K562 (cell line): ENCODE results near the gene TP53BP2. TPM values are rescaled to one million over a fixed set of nuclear protein-coding genes. Genes with fewer than 3 reads are reported as not detected.

Source experiments
- CBX2 ChIP-seq: fragments of 200-600 bp; sonication (generic); IDR thresholded peaks from one replicate; pipeline ENCODE4 v1.6.1; 2012; ENCODE audit warnings: mild to moderate bottlenecking, low read length, inconsistent platforms; ENCODE audit not compliant: insufficient read depth, poor library complexity, severe bottlenecking
- CC2D1A ChIP-seq: fragments of 450-650 bp; IDR thresholded peaks from 2 replicates; pipeline ENCODE4 v1.6.1; 2017; ENCODE audit warnings: mild to moderate bottlenecking
- CXXC5 ChIP-seq: fragments of 250-450 bp; sonication (Bioruptor Pico); IDR thresholded peaks from 2 replicates; pipeline ENCODE4 v1.8.0; 2022; ENCODE audit warnings: inconsistent platforms, mild to moderate bottlenecking, moderate library complexity
- ELF1 ChIP-seq: fragments of 200-800 bp; sonication (Bioruptor generic); IDR thresholded peaks from 2 replicates; pipeline ENCODE4 v1.6.1; 2016; ENCODE audit warnings: missing genetic modification characterization, missing compliant biosample characterization
- HDAC2 ChIP-seq: fragments of 450-650 bp; IDR thresholded peaks from 2 replicates; pipeline ENCODE4 v1.6.1; 2016; ENCODE audit warnings: mild to moderate bottlenecking
- LCOR ChIP-seq: sonication (generic); formaldehyde crosslinking; IDR thresholded peaks from 2 replicates; pipeline ENCODE4 v1.8.0; 2022; ENCODE audit warnings: mild to moderate bottlenecking, missing genetic modification reagents
- MTA1 ChIP-seq: fragments of 450-650 bp; IDR thresholded peaks from 2 replicates; pipeline ENCODE4 v1.6.1; 2017; ENCODE audit warnings: borderline replicate concordance
- MXI1 ChIP-seq: IDR thresholded peaks from 2 replicates; pipeline ENCODE4 v1.6.1; 2011; ENCODE audit warnings: low read depth, mild to moderate bottlenecking, improper control_type of control experiment, low read length
- MYC ChIP-seq, 2 experiments: fragments of 250-450 bp in 1 of 2; sonication (Bioruptor Pico) in 1 of 2; IDR thresholded peaks; 2 replicates each; pipeline versions ENCODE4 v1.5.1 to v1.6.1; 2012 to 2021; ENCODE audit warnings: low read depth in 2 of 2, borderline replicate concordance in 1 of 2, improper control_type of control experiment in 1 of 2, low read length in 1 of 2, mild to moderate bottlenecking in 1 of 2, moderate library complexity in 1 of 2
- NCOR1 ChIP-seq: fragments of 450-650 bp; IDR thresholded peaks from 2 replicates; pipeline ENCODE4 v1.6.1; 2016; ENCODE audit warnings: mild to moderate bottlenecking, moderate library complexity
- PRPF4 ChIP-seq: fragments of 200-400 bp; formaldehyde crosslinking; IDR thresholded peaks from one replicate; pipeline ENCODE4 v1.6.1; 2017; ENCODE audit warnings: low read length, low read depth, mild to moderate bottlenecking; ENCODE audit not compliant: insufficient read depth, poor library complexity, severe bottlenecking
- RBFOX2 ChIP-seq: fragments of 200-400 bp; formaldehyde crosslinking; IDR thresholded peaks from 2 replicates; pipeline ENCODE4 v1.6.1; 2017; ENCODE audit warnings: low read depth, mild to moderate bottlenecking, low read length, moderate library complexity
- RBM22 ChIP-seq: fragments of 200-400 bp; formaldehyde crosslinking; IDR thresholded peaks from 2 replicates; pipeline ENCODE4 v1.6.1; 2018; ENCODE audit warnings: low read length, low read depth; ENCODE audit not compliant: poor library complexity, severe bottlenecking
- RBM25 ChIP-seq: fragments of 200-400 bp; formaldehyde crosslinking; IDR thresholded peaks from 2 replicates; pipeline ENCODE4 v1.6.1; 2018; ENCODE audit warnings: low read length, low read depth, moderate library complexity; ENCODE audit not compliant: severe bottlenecking
- RERE ChIP-seq: sonication (generic); formaldehyde crosslinking; IDR thresholded peaks from 2 replicates; pipeline ENCODE4 v1.8.0; 2023; ENCODE audit warnings: missing genetic modification reagents, mild to moderate bottlenecking, borderline replicate concordance
- TAF9B ChIP-seq: fragments of 450-650 bp; IDR thresholded peaks from 2 replicates; pipeline ENCODE4 v1.6.1; 2018; ENCODE audit warnings: mild to moderate bottlenecking; ENCODE audit not compliant: partially characterized antibody
- TCF3 ChIP-seq: sonication (generic); formaldehyde crosslinking; IDR thresholded peaks from 2 replicates; pipeline ENCODE4 v1.4.0; 2020; ENCODE audit warnings: mild to moderate bottlenecking, missing genetic modification reagents
- ZBTB34 ChIP-seq: fragments of 250-450 bp; sonication (Bioruptor Pico); IDR thresholded peaks from 2 replicates; pipeline ENCODE4 v1.8.0; 2021; ENCODE audit warnings: mild to moderate bottlenecking, moderate library complexity
- ZNF165 ChIP-seq: fragments of 250-450 bp; sonication (Bioruptor Pico); IDR thresholded peaks from 2 replicates; pipeline ENCODE4 v1.4.0; 2020; ENCODE audit warnings: borderline replicate concordance
- ZNF644 ChIP-seq: fragments of 200-800 bp; sonication (Bioruptor generic); IDR thresholded peaks from 2 replicates; pipeline ENCODE4 v1.6.1; 2016; ENCODE audit warnings: low read depth, missing genetic modification characterization, missing compliant biosample characterization
- polyA plus RNA-seq, 8 experiments: library from polyadenylated mRNA; depleted of rRNA in 4 of 8; stranded (reverse) in 5 of 8; unstranded in 3 of 8; fragments of >200 nt; fragmentation: Nextera tagmentation in 2 of 8; fragmentation: Illumina TruSeq in 1 of 8; extraction: Ambion mirVana in 2 of 8; extraction: Trizol in 1 of 8; gene quantifications; 2 replicates each; pipeline versions ENCODE4 v1.2.1 to v1.2.3, GENCODE V29; 2011 to 2014; ENCODE audit warnings: inconsistent platforms in 1 of 8, missing spikeins in 1 of 8
- total RNA-seq, 7 experiments: library from RNA; depleted of rRNA in 6 of 7; stranded (reverse); fragments of >200 nt in 6 of 7; fragmentation: Illumina TruSeq in 2 of 7; extraction: Trizol in 2 of 7; gene quantifications; 2 replicates each; pipeline versions ENCODE4 v1.2.1 to v1.2.3, GENCODE V29; 2011 to 2021; ENCODE audit warnings: low replicate concordance in 1 of 7
- TF ChIP-seq, protein P1 (sequence below): sonication (generic); formaldehyde crosslinking; IDR thresholded peaks from 2 replicates; pipeline ENCODE4 v1.8.0; 2022; ENCODE audit warnings: mild to moderate bottlenecking, missing genetic modification reagents

TP53BP2 gene
- total and polyA plus RNA-seq, 9 of the 15 experiments (the other 6 are each of a cell fraction or from before 2014, with no cell fraction given) = 17.0 to 69.6 (median 40.1) TPM

GRCh38 chr1:223847781-223848345 is 2.1 kb upstream of the TP53BP2 start (continued):
- TF ChIP-seq PRPF4 = no peak
- no peak for TF ChIP-seq CBX2
- TF ChIP-seq CXXC5 (CRISPR knock-in tag) = 0 out of 2 replicates have a peak, but pooled peaks have one; percentile 52
- peak; percentile 62; the same call in 1 of the 2 replicates for TF ChIP-seq NCOR1
- 0 out of 2 replicates have a peak, but pooled peaks have one; percentile 21 for TF ChIP-seq MTA1
- no peak for TF ChIP-seq MYC (IDR thresholded peaks at IDR 0.05; ENCODE audit: low read depth, low read length)
- TF ChIP-seq MYC (CRISPR knock-in tag; IDR thresholded peaks at IDR 0.05; ENCODE audit: borderline replicate concordance, low read depth) = no peak
- TF ChIP-seq CC2D1A = no peak
- peak; percentile 84 for TF ChIP-seq LCOR (CRISPR knock-in tag)
- no peak for TF ChIP-seq RBM25
- TF ChIP-seq RERE (CRISPR knock-in tag) = no peak
- peak; percentile 44; the same call in 1 of the 2 replicates for TF ChIP-seq ELF1 (tag)
- no peak for TF ChIP-seq MXI1
- TF ChIP-seq ZNF644 (tag) = peak; percentile 88
- no peak for TF ChIP-seq TAF9B
- TF ChIP-seq, protein P1, sequence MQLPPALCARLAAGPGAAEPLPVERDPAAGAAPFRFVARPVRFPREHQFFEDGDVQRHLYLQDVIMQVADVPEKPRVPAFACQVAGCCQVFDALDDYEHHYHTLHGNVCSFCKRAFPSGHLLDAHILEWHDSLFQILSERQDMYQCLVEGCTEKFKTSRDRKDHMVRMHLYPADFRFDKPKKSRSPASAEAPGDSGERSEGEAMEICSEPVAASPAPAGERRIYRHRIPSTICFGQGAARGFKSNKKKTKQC = no peak
- no peak for TF ChIP-seq RBFOX2
- 0 out of 2 replicates have a peak, but pooled peaks have one; percentile 51 for TF ChIP-seq ZBTB34 (CRISPR knock-in tag)
- TF ChIP-seq TCF3 (CRISPR knock-in tag) = peak; percentile 86
- TF ChIP-seq HDAC2 = peak; percentile 68; the same call in 1 of the 2 replicates
- TF ChIP-seq ZNF165 (CRISPR knock-in tag) = no peak
- no peak for TF ChIP-seq RBM22
